Astrocyte (in vitro differentiated cells and primary cell): Measurements from ENCODE around the gene F7.

Experiments
- EZH2 ChIP-seq: IDR thresholded peaks from 2 replicates; pipeline ENCODE4 v1.6.1; 2012; ENCODE audit warnings: mild to moderate bottlenecking, low read length, inconsistent platforms; ENCODE audit not compliant: insufficient read depth
- TF ChIP-seq, protein P1 (sequence below): IDR thresholded peaks from 2 replicates; pipeline ENCODE4 v1.5.1; 2011; ENCODE audit warnings: low read depth, mild to moderate bottlenecking, inconsistent platforms, low read length, moderate library complexity; ENCODE audit not compliant: insufficient read depth

DNA sequence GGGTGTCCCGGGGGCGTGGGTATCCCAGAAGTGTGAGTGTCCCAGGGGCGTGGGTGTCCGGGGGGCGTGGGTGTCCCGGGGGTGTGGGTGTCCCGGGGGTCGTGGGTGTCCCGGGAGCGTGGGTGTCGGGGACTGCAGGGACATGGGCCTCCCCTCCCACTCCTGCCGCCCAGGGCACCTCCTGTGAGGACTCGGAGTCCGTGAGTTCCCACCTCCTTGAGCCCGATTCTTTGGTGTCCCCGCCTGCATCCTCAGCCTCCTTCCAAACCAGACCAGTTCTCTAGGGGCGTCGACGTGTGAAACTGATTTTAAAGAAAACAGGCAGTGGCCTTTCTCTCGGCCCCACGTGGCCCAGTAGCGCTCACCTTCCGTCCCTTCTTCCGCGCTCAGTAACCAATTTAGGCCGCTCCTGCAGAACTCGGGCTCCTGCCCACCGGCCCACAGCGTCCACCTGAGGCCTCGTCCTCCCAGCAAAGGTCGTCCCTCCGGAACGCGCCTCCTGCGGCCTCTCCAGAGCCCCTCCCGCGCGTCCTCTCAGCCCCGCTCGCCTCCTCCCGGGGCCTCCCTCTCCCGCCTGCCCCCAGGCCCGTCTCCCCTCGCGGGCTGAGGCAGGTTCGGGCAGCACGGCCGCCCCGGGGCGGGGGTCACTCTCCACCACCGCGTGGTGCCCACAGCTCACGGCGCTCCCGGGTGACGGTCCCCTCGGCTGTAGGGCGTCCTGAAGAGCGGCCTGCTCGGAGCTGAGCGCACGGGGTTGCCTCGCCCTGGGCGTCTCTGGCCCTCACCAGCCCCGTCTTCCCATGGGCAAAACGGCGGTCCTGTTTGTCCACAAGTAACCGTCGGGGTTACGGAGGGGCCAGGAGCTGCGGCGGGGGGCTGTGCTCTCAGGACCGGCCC, 3.8 kb downstream of the F7 start:
- TF ChIP-seq, protein P1, sequence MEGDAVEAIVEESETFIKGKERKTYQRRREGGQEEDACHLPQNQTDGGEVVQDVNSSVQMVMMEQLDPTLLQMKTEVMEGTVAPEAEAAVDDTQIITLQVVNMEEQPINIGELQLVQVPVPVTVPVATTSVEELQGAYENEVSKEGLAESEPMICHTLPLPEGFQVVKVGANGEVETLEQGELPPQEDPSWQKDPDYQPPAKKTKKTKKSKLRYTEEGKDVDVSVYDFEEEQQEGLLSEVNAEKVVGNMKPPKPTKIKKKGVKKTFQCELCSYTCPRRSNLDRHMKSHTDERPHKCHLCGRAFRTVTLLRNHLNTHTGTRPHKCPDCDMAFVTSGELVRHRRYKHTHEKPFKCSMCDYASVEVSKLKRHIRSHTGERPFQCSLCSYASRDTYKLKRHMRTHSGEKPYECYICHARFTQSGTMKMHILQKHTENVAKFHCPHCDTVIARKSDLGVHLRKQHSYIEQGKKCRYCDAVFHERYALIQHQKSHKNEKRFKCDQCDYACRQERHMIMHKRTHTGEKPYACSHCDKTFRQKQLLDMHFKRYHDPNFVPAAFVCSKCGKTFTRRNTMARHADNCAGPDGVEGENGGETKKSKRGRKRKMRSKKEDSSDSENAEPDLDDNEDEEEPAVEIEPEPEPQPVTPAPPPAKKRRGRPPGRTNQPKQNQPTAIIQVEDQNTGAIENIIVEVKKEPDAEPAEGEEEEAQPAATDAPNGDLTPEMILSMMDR: no peak
- TF ChIP-seq EZH2: peak; percentile 13
